ENCODE measurements around the gene TRAF7.
"Not testable (repeated sequence)": the region's sequence is repeated elsewhere in the genome, so short reads cannot be mapped to it uniquely, and the experiment has no call there.

GRCh38 chr16:2106211-2106610, 49.4 kb upstream of the TRAF7 start:
- TF ChIP-seq POLR2A, CTCF (IDR thresholded peaks at IDR 0.05): not testable (repeated sequence)

Data from body of pancreas (tissue), 4 donors.